H1 (cell line): ENCODE data around the gene LOXL4. TPM values are rescaled to one million over a fixed set of nuclear protein-coding genes. Genes with fewer than 3 reads are reported as not detected.

Source experiments
- BCL11A ChIP-seq, 2 experiments: IDR thresholded peaks; one replicate each; pipeline ENCODE4 v1.6.1; 2011; ENCODE audit warnings: low read depth in 2 of 2, low read length in 2 of 2, mild to moderate bottlenecking in 2 of 2
- CBX8 ChIP-seq: fragments of 300-800, 300-1000 bp; sonication (generic); IDR thresholded peaks from 2 replicates; pipeline ENCODE4 v1.7.1; 2016; ENCODE audit warnings: low read depth, low read length, borderline replicate concordance
- TAF1 ChIP-seq: IDR thresholded peaks from 2 replicates; pipeline ENCODE4 v1.6.1; 2011; ENCODE audit warnings: mild to moderate bottlenecking, low read depth, low read length
- polyA plus RNA-seq, 7 experiments: library from polyadenylated mRNA; depleted of rRNA in 3 of 7; stranded (reverse) in 5 of 7; unstranded in 2 of 7; fragments of >200 nt in 5 of 7; fragments of 200-250 nt in 2 of 7; gene quantifications; 1 replicate in 5 of 7; 2 replicates in 1 of 7; 4 replicates in 1 of 7; pipeline versions ENCODE4 v1.2.1 to v1.2.3, GENCODE V29; 2011 to 2013; ENCODE audit warnings: missing spikeins in 2 of 7, mixed read lengths in 2 of 7
- total RNA-seq: library from RNA; stranded (reverse); fragmentation: NEBNext Ultra II Directional; extraction: Animal tissue kit (Norgen Biotek cat#: 25700); gene quantifications from 2 replicates; pipeline ENCODE4 v1.2.1, GENCODE V29; 2021
- TF ChIP-seq, protein P1 (sequence below): IDR thresholded peaks from 2 replicates; pipeline ENCODE4 v1.6.1; 2012; ENCODE audit warnings: low read length, inconsistent platforms

LOXL4 gene
- total and polyA plus RNA-seq, 2 of the 8 experiments (the other 6 are each of a cell fraction or from before 2014, with no cell fraction given): 0.13 to 0.27 TPM

DNA sequence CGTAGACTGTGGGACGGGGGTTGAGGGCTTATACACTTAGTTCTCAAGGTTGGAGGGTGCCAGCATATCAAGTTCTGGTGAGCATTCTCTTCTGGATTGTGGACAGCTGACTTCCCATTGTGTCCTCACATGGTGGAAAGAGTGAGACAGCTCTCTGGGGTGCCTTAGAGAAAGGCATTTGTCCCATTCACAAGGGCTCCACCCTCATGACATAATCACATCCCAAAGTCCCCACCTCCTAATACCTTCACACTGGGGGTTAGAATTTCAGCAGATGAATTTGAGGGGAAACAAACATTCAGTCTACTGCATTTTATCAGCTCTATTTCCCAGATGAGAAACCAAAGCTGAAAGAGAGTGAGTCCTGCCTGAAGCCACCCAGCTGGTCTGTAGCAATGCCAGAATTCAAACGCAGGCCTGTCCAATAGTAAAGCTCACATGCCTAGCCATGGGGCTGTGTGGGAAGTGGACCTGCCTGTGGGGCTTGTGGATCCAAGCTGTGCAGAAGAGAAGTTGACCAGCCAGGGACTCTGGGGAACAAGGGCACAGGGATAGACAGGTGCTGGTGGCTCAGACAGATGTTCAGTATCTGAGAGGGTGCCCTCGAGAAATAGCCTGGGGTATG lies 34.9 kb upstream of the LOXL4 start (continued):
- TF ChIP-seq, protein P1, sequence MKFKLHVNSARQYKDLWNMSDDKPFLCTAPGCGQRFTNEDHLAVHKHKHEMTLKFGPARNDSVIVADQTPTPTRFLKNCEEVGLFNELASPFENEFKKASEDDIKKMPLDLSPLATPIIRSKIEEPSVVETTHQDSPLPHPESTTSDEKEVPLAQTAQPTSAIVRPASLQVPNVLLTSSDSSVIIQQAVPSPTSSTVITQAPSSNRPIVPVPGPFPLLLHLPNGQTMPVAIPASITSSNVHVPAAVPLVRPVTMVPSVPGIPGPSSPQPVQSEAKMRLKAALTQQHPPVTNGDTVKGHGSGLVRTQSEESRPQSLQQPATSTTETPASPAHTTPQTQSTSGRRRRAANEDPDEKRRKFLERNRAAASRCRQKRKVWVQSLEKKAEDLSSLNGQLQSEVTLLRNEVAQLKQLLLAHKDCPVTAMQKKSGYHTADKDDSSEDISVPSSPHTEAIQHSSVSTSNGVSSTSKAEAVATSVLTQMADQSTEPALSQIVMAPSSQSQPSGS: no peak
- TF ChIP-seq BCL11A (IDR thresholded peaks at IDR 0.05; ENCODE audit: low read depth in 2 of 2, low read length in 2 of 2): no peak
- TF ChIP-seq TAF1: no peak
- no peak for TF ChIP-seq CBX8
